Dendritic cell treated with granulocyte-macrophage colony-stimulating factor and Interleukin-4, amounts not matched to agents 40 ng/mL and 50 ng/mL, for 4 days (primary cell): ENCODE measurements around the gene LAMTOR1.

Source experiments
- H3K27ac Mint-ChIP-seq: one replicate; pipeline ENCODE4 v1.8.0; 2022; ENCODE audit warnings: mild to moderate bottlenecking, mixed read lengths
- H3K27me3 Mint-ChIP-seq: one replicate; pipeline ENCODE4 v1.8.0; 2022; ENCODE audit warnings: mild to moderate bottlenecking, mixed read lengths
- H3K36me3 Mint-ChIP-seq: one replicate; pipeline ENCODE4 v1.8.0; 2022; ENCODE audit warnings: low read depth, mixed read lengths
- H3K4me1 Mint-ChIP-seq: one replicate; pipeline ENCODE4 v1.8.0; 2022; ENCODE audit warnings: low read depth, mixed read lengths
- H3K4me3 Mint-ChIP-seq: one replicate; pipeline ENCODE4 v1.8.0; 2022; ENCODE audit warnings: mild to moderate bottlenecking, moderate library complexity, mixed read lengths
- H3K9me3 Mint-ChIP-seq: one replicate; pipeline ENCODE4 v1.8.0; 2022; ENCODE audit warnings: mixed read lengths
- intact Hi-C: fragments of 100-400 bp; cut with micrococcal nuclease; formaldehyde crosslinking; loops from one replicate; pipeline ENCODE4 v1.15.0; 2022

LAMTOR1 gene

DNA sequence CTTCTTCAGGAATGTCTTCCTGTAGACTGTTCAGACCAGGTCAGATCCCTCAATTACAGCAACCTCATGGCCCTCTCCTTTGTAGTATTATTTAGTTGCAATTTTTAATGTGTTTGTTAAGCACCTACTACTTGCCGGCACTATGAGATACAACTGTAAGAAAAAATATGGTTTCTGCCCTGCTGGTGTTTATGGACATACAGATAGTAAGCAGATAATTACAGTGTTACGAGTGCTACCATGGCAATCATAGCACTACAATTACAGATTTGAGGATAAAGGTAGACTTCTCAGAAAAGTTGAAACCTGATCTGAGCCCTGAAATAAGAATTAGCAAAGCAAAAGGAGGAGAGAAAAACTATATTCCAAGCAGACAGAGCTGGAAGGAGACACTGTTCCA is 19.7 kb downstream of the LAMTOR1 start:
- peaks cover 65% of the 10 kb centered on the region for H3K4me1 Mint-ChIP-seq
- no peaks in the 10 kb centered on the region for H3K9me3 Mint-ChIP-seq
- intact Hi-C loops = no loop called here
- H3K4me3 Mint-ChIP-seq = no peak overlapping the region
- no peaks in the 10 kb centered on the region for H3K27me3 Mint-ChIP-seq
- peaks cover 39% of the 10 kb centered on the region for H3K36me3 Mint-ChIP-seq
- H3K27ac Mint-ChIP-seq = peak overlapping the region; percentile 96

DNA sequence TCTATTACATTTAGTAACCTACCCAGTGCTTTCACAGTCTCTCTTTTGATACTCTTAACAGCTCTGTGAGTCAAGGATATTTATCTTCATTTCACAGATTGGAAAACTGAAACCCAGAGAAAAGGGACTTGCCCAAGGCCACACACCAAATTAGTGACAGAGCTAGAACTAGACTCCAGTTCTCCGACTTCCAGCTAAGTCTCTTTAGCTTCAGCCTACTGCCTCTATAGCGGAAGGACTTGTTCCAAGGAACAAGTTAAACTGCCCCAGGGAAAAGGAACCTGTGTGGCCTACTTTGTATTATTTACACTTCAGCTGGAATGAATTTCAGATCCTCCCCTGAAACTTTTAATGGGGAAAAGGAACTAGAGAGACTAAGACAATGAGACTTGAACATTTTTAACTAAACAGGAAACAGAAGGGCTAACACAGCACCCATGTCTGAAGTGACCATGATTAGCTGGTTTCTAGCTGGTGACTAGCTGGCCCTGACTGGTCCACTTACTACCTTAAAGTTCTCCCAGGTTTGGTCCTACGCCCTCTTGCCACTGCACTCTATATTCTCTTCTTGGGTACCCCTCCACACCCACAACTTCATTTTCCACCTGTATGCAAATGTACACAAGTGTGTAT is 21.2 kb downstream of the LAMTOR1 start:
- intact Hi-C loops = no loop called here
- Mint-ChIP-seq H3K4me1 (peaks cover 67% of the 10 kb centered on the region), H3K27me3 (no peaks in the 10 kb centered on the region), H3K9me3 (no peaks in the 10 kb centered on the region), H3K27ac (peak overlapping the region; percentile 96), H3K4me3 (peak overlapping the region; percentile 27), H3K36me3 (peaks cover 26% of the 10 kb centered on the region)

DNA sequence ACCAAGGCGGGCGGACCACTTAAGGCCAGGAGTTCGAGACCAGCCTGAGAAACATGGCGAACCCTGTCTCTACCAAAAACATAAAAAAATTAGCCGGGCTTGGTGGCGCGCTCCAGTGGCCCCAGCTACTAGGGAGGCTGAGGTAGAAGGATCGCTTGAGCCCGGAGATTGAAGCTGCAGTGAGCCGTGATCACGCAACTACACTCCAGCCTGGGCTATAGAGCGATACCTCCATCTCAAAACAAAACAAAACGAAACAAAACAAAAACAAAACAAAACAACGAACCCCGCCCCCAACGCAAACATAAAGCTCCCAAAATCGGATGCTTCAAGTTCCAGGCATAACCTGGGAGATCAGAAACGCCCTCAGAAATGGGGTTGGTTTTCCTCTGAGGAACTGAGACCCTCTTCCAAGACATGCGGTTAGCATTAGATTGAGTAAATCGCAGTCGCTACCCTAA is 21.9 kb downstream of the LAMTOR1 start:
- Mint-ChIP-seq H3K27ac (peak overlapping the region; percentile 96), H3K27me3 (no peaks in the 10 kb centered on the region), H3K36me3 (peaks cover 23% of the 10 kb centered on the region), H3K9me3 (no peaks in the 10 kb centered on the region), H3K4me3 (peak overlapping the region; percentile 98), H3K4me1 (peaks cover 72% of the 10 kb centered on the region)
- intact Hi-C loops = no loop called here

DNA sequence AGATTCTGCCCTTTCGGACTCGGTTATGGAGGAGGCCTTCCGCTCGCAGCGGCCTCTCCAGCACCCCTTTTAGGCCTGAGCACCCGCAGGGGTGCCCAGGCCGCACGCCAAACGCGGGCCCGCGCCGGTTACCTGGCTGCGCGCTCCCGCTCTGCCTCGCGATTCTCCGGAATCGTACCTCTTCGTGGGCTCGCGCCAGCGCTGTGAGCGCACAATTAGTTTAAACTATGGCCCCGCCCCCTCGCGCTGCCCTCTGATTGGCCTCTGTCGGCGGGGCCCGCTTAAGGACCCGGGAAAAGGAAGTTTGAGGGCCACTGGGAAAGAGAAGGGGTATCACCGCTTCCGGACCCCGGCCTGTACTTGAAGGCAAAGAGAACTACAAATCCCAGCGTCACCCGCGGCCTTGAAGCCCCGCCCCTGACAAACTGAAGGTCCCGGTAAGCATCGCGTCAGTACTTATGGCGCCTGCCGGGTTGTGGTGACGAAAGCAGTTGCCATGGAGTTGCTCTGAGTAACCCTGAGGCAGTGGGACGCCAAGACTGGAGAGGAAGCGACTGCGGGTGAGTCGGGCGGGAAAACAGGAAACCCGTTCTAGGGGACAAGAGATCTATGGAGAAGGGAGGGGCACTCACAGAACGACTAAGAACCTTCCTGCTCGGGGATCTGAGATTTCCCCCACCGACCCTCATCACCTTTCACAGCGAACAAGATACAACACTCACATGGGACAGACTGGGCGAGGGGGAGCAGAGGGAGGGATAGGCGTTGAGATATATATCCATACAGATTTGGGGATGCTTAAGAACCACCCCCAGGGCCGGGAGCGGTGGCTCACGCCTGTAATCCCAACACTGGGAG is 22.5 kb downstream of the LAMTOR1 start, which contains the start of the genes LRRC51 and NUMA1:
TSS of gene LRRC51 (plus strand) at position 525 of the 858 bp plus-strand sequence. CDS start 8,234 bp downstream, outside the sequence.
TSS of gene NUMA1 (minus strand) at position 217 of the 858 bp plus-strand sequence. CDS start 44,599 bp downstream, outside the sequence.
- Mint-ChIP-seq H3K4me3 (peak within 1 kb of the TSS; percentile 98), H3K36me3 (peaks cover 17% of the 10 kb centered on the region), H3K27ac (peak within 1 kb of the TSS; percentile 96), H3K4me1 (peaks cover 72% of the 10 kb centered on the region), H3K27me3 (no peaks in the 10 kb centered on the region), H3K9me3 (no peaks in the 10 kb centered on the region)
- intact Hi-C loops = no loop called here

GRCh38 chr11:72079819-72080325 is 23.2 kb downstream of the LAMTOR1 start:
- Mint-ChIP-seq H3K36me3 (peaks cover 10% of the 10 kb centered on the region), H3K4me1 (peaks cover 78% of the 10 kb centered on the region), H3K27ac (peak overlapping the region; percentile 96), H3K4me3 (peak overlapping the region; percentile 98), H3K9me3 (no peaks in the 10 kb centered on the region), H3K27me3 (no peaks in the 10 kb centered on the region)
- intact Hi-C loops = loop anchor here (5.0 kb wide), 1 partner anchor 38 kb away; no protein-coding TSS in a partner anchor

- H3K9me3 Mint-ChIP-seq = no peaks in the 10 kb centered on the region
- no peaks in the 10 kb centered on the region for H3K27me3 Mint-ChIP-seq
- no peak overlapping the region for H3K4me3 Mint-ChIP-seq
- peaks cover 79% of the 10 kb centered on the region for H3K4me1 Mint-ChIP-seq
- intact Hi-C loops = loop anchor here (5.0 kb wide), 1 partner anchor 36 kb away; no protein-coding TSS in a partner anchor
- H3K27ac Mint-ChIP-seq = peak overlapping the region; percentile 96
- H3K36me3 Mint-ChIP-seq = peaks cover 13% of the 10 kb centered on the region
Observed at GRCh38 chr11:72078477-72078876, 24.6 kb downstream of the LAMTOR1 start.

- no peaks in the 10 kb centered on the region for H3K9me3 Mint-ChIP-seq
- intact Hi-C loops = loop anchor here (5.0 kb wide), 1 partner anchor 33 kb away; no protein-coding TSS in a partner anchor
Observed at GRCh38 chr11:72075756-72076155, 27.3 kb downstream of the LAMTOR1 start.

DNA sequence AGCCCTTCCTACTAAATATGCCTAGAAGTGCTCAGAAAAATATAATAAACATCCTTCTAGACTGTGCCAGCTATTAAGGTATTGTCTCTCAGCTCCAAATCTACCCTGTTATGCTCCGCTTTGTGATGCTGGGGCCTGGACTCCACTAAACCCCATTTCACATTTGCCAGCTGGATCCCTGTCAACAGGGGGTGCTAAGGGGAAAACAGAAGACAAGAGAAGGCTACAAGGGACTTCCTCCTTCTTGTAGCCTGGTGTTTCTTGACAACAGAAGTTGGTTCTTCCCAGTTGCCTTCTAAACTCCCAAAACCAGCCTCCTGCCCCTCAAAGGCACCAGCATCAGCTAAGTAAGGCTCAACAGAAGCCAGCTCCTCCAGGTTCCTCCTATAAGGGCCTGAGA is 28.0 kb downstream of the LAMTOR1 start:
- H3K4me1 Mint-ChIP-seq = peaks cover 77% of the 10 kb centered on the region
- peak overlapping the region; percentile 74 for H3K4me3 Mint-ChIP-seq
- H3K9me3 Mint-ChIP-seq = no peaks in the 10 kb centered on the region
- intact Hi-C loops = loop anchor here (5.0 kb wide), 1 partner anchor 33 kb away; no protein-coding TSS in a partner anchor
- H3K27ac Mint-ChIP-seq = peak overlapping the region; percentile 90
- no peaks in the 10 kb centered on the region for H3K27me3 Mint-ChIP-seq
- peaks cover 13% of the 10 kb centered on the region for H3K36me3 Mint-ChIP-seq

More at GRCh38 chr11:72075756-72076155, 27.3 kb downstream of the LAMTOR1 start:
- Mint-ChIP-seq H3K4me3 (peak overlapping the region; percentile 74), H3K4me1 (peaks cover 77% of the 10 kb centered on the region), H3K27me3 (no peaks in the 10 kb centered on the region), H3K36me3 (peaks cover 18% of the 10 kb centered on the region), H3K27ac (peak overlapping the region; percentile 90)

- Mint-ChIP-seq H3K36me3 (peaks cover 23% of the 10 kb centered on the region), H3K4me3 (no peak overlapping the region), H3K9me3 (no peaks in the 10 kb centered on the region), H3K4me1 (peaks cover 81% of the 10 kb centered on the region), H3K27me3 (no peaks in the 10 kb centered on the region), H3K27ac (peak overlapping the region; percentile 90)
- intact Hi-C loops = no loop called here
Observed at GRCh38 chr11:72072348-72072747, 30.7 kb downstream of the LAMTOR1 start.

- intact Hi-C loops = no loop called here
- no peaks in the 10 kb centered on the region for H3K9me3 Mint-ChIP-seq
- peaks cover 80% of the 10 kb centered on the region for H3K4me1 Mint-ChIP-seq
- no peaks in the 10 kb centered on the region for H3K27me3 Mint-ChIP-seq
- peaks cover 32% of the 10 kb centered on the region for H3K36me3 Mint-ChIP-seq
- H3K27ac Mint-ChIP-seq = peak overlapping the region; percentile 97
- H3K4me3 Mint-ChIP-seq = peak overlapping the region; percentile 62
Observed at GRCh38 chr11:72070491-72070890, 32.6 kb downstream of the LAMTOR1 start.

DNA sequence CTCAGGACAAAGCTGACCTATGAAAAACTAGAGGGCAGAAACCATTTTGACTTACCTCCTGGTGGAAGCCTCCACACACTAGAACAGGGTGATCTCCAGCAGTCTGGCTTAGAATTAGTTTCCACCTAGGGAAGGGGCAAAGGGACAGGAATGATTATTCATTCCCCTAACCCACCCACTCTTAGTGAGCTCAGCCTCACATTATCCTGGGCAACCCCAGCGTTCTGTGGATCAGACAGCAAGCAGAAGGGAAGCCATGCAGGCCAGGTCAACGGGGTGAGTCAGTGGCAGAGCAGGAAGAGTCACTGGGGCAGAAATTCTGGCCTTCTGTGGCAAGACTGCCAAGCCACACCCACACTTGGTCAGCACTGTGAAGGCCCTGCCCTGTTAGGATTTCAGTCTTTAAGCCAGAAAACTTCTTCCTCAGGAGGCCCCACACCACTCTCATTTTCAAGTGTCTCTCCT is 33.3 kb downstream of the LAMTOR1 start:
- H3K9me3 Mint-ChIP-seq = no peaks in the 10 kb centered on the region
- peak overlapping the region; percentile 62 for H3K4me3 Mint-ChIP-seq
- peaks cover 73% of the 10 kb centered on the region for H3K4me1 Mint-ChIP-seq
- H3K27me3 Mint-ChIP-seq = no peaks in the 10 kb centered on the region
- peaks cover 32% of the 10 kb centered on the region for H3K36me3 Mint-ChIP-seq
- intact Hi-C loops = no loop called here
- peak overlapping the region; percentile 97 for H3K27ac Mint-ChIP-seq

GRCh38 chr11:72069200-72069599 is 33.9 kb downstream of the LAMTOR1 start:
- intact Hi-C loops = no loop called here
- peak overlapping the region; percentile 97 for H3K27ac Mint-ChIP-seq
- H3K27me3 Mint-ChIP-seq = no peaks in the 10 kb centered on the region
- peaks cover 73% of the 10 kb centered on the region for H3K4me1 Mint-ChIP-seq
- H3K9me3 Mint-ChIP-seq = no peaks in the 10 kb centered on the region
- H3K36me3 Mint-ChIP-seq = peaks cover 36% of the 10 kb centered on the region
- peak overlapping the region; percentile 62 for H3K4me3 Mint-ChIP-seq

GRCh38 chr11:72067676-72068075 is 35.4 kb downstream of the LAMTOR1 start:
- Mint-ChIP-seq H3K4me1 (peaks cover 62% of the 10 kb centered on the region), H3K9me3 (no peaks in the 10 kb centered on the region), H3K27me3 (no peaks in the 10 kb centered on the region), H3K27ac (peak overlapping the region; percentile 97), H3K4me3 (no peak overlapping the region), H3K36me3 (peaks cover 40% of the 10 kb centered on the region)
- intact Hi-C loops = no loop called here
